ENCODE data around the gene MATR3.

The MATR3 gene

GRCh38 chr5:139368613-139369012 lies 75.1 kb downstream of the MATR3 start:
- no peak for FAIRE-seq

DNA sequence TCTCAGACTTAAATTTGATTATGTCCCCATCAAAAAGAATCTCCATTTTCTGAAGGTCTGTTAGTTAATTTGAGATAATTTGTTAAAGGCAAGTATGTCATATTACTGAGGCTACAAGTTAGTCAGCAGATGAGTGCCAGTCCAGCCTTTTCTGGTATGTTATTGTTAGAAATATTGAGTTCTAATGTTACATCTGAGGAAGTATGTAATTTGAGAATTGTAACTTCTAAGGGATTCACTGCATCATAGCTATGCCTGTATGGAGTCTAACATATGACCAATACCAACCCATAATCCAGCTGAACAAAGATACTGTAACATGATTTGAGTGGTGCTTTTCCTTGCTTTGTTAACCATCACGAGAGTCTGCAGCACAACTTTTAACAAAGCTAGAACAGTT lies 75.6 kb downstream of the MATR3 start:
- DNase-seq (ENCODE audit: insufficient read length, low spot score) (no peak), FAIRE-seq (no peak)
- TF ChIP-seq POLR2A (IDR thresholded peaks at IDR 0.05; ENCODE audit: low read depth, low read length): no peak

More at GRCh38 chr5:139368613-139369012, 75.1 kb downstream of the MATR3 start:
- DNase-seq (ENCODE audit: insufficient read length, low spot score): no peak
- TF ChIP-seq POLR2A (IDR thresholded peaks at IDR 0.05; ENCODE audit: low read depth, low read length): no peak

GRCh38 chr5:139371482-139372435 lies 78.2 kb downstream of the MATR3 start:
- FAIRE-seq: no peak
- DNase-seq (ENCODE audit: insufficient read length, low spot score): no peak
- no peak for TF ChIP-seq POLR2A (IDR thresholded peaks at IDR 0.05; ENCODE audit: low read depth, low read length)

GRCh38 chr5:139374909-139375308 lies 81.4 kb downstream of the MATR3 start:
- TF ChIP-seq POLR2A (IDR thresholded peaks at IDR 0.05; ENCODE audit: low read depth, low read length): no peak
- FAIRE-seq: no peak
- no peak for DNase-seq (ENCODE audit: insufficient read length, low spot score)

GRCh38 chr5:139376364-139376763 lies 82.8 kb downstream of the MATR3 start:
- FAIRE-seq: no peak
- TF ChIP-seq POLR2A (IDR thresholded peaks at IDR 0.05; ENCODE audit: low read depth, low read length): no peak
- no peak for DNase-seq (ENCODE audit: insufficient read length, low spot score)

DNA sequence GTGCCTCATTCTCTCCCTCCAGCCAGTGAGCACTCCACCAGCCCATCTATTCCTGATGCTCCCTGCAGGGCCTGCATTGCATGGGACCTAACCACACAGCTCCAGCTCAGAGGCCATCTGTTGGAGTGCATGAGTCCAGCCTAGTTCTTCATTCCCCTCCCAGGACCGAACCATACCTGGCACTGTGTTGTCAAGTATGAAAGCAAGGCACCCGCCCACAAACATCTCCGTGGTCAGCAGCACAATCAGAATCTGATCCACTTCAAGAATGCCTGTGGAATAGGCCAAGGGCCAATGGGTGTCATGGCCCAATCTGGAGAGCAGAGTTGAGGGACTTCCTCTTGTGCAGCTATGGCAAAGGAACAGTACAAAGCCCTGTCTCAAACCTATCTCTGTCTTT lies 83.7 kb downstream of the MATR3 start:
- FAIRE-seq (no peak), DNase-seq (ENCODE audit: insufficient read length, low spot score) (no peak)
- TF ChIP-seq POLR2A (IDR thresholded peaks at IDR 0.05; ENCODE audit: low read depth, low read length): no peak

- FAIRE-seq (no peak), DNase-seq (ENCODE audit: insufficient read length, low spot score) (no peak)
- no peak for TF ChIP-seq POLR2A (IDR thresholded peaks at IDR 0.05; ENCODE audit: low read depth, low read length)
These were observed 84.7 kb downstream of the MATR3 start for GRCh38 chr5:139378101-139378825.

DNA sequence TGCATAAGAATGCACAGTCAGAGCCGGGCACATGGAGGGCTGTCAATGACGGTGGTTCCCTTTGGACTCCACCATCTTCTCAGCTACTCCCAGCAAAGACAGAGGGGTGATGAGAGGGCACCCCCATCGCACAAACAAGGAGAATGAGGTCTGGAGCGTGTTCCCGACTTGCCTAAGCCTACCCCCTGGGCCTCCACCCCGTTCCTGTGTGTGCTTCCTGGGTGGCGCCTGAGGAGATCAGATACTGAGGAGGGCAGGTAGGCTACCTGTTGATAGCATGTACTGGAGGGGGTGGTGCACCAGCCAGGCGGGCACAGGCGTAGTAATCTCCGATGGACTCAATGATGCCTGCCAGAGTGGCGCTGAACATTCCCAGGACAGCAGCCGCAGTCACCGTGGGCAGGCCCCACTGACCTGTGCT lies 85.4 kb downstream of the MATR3 start:
- DNase-seq (ENCODE audit: insufficient read length, low spot score) (no peak), FAIRE-seq (no peak)
- no peak for TF ChIP-seq POLR2A (IDR thresholded peaks at IDR 0.05; ENCODE audit: low read depth, low read length)

- TF ChIP-seq POLR2A (IDR thresholded peaks at IDR 0.05; ENCODE audit: low read depth, low read length): no peak
- DNase-seq (ENCODE audit: insufficient read length, low spot score): no peak
- FAIRE-seq: no peak
These were observed 86.3 kb downstream of the MATR3 start for GRCh38 chr5:139379626-139380449.

Measured in H54 (cell line).